ENCODE measurements around the gene KPNA5.

- TF ChIP-seq FOXM1 (IDR thresholded peaks at IDR 0.05; ENCODE audit: borderline replicate concordance) = no peak
- TF ChIP-seq SP1 (IDR thresholded peaks at IDR 0.05) = no peak
- TF ChIP-seq SUZ12 (IDR thresholded peaks at IDR 0.05) = no peak
Observed at GRCh38 chr6:116648156-116648555, 32.9 kb upstream of the KPNA5 start.

All from HEK293T (cell line).